Heart left ventricle (tissue), 13 donors: ENCODE data around the gene ISCU.

ENCODE experiments used
- POLR2A ChIP-seq, 2 donors: fragments of 450-650 bp; IDR thresholded peaks; one replicate each; pipeline ENCODE4 v1.6.1; 2017; ENCODE audit warnings: antibody characterized with exemption in 2 of 2, mild to moderate bottlenecking in 2 of 2, moderate library complexity in 2 of 2
- TF ChIP-seq, protein P1 (sequence below), 12 donors: fragments of 200-600 bp; sonication (generic) in 4 of 12; IDR thresholded peaks; one replicate each; pipeline versions ENCODE4 v1.5.0 to v1.8.0; 2018 to 2022; ENCODE audit warnings: antibody characterized with exemption in 12 of 12, mild to moderate bottlenecking in 5 of 12
- donor health status: ischemic (EF 13 %, LVEDD 7.1; RV severe dilation, severe dysfunction).
- donor health status: DM: no; HTN: yes; CAD: no.
- donor health status: DM: no; HTN: no; CAD: no.
- donor health status: ischemic (EF 25% LVEDD 6.9; RV normal size, moderate dysfunction).
- donor health status: ischemic (EF 25% LVEDD 5.7; RV mildly dilated, moderate dysfunction).
- donor health status: ischemic (EF 35%, LVEDD 5.7; RV mildly dilated, moderate dysfunction).
- donor health status: nonischemic (EF 11% LVEDD 7.7; RV severe dilation, severe dysfunction).
- donor health status: DM: yes; HTN: yes; CAD: no.
- donor health status: PGD.
- donor health status: ischemic (EF 29% LVEDD 5.4; RV normal size, mild dysfunction).
- donor health status: nonischemic (EF 23%, LVEDD 6.1; RV moderate dilation, normal function).

DNA sequence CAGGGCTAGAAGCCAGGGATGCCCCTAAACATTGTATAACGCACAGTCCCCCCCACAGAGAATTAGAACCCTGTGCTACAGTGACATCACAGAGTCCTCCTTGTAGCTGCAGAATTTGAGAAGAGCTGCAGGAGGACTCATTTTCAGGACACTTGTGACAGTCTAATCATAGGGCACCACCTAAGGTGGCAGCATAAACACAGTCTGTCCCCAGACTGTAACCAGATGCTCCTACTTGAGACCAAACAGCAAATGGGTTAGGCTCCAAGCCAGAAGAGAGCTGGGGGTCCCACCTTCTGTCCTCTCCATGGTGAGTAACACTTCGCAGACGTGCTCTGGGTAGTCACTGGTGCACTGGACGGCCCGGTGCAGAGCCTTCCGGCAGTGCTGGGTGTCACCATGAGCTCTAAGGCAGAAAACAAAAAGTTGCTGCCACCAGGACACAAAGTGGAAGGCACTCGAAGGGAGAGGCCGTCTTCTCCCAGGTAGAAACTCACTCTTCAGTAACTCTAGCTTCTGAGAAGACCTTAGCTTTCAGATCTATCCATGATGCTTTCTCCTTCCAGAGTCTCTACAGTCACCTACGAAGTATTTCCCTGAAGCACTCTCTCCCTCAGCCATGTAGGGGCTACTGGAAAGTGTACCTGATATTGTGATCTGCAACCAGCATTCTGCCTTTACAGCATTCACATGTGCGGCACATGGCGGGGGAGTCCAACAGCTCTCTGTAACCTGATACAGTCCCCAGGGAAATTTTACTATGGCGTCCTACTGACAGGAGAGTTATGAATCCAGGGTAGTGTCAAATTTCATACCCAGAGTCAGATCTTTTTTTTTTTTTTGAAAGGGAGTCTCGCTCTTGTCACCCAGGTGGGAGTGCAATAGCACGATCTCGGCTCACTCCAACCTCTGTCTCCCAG is 30.2 kb upstream of the ISCU start:
- TF ChIP-seq, protein P1, sequence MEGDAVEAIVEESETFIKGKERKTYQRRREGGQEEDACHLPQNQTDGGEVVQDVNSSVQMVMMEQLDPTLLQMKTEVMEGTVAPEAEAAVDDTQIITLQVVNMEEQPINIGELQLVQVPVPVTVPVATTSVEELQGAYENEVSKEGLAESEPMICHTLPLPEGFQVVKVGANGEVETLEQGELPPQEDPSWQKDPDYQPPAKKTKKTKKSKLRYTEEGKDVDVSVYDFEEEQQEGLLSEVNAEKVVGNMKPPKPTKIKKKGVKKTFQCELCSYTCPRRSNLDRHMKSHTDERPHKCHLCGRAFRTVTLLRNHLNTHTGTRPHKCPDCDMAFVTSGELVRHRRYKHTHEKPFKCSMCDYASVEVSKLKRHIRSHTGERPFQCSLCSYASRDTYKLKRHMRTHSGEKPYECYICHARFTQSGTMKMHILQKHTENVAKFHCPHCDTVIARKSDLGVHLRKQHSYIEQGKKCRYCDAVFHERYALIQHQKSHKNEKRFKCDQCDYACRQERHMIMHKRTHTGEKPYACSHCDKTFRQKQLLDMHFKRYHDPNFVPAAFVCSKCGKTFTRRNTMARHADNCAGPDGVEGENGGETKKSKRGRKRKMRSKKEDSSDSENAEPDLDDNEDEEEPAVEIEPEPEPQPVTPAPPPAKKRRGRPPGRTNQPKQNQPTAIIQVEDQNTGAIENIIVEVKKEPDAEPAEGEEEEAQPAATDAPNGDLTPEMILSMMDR (IDR thresholded peaks at IDR 0.05) = no peak
- no peak for TF ChIP-seq POLR2A (IDR thresholded peaks at IDR 0.05)
